ENCODE data around the gene TMEM209.
A peak's percentile ranks its signal among the peaks of the same experiment; 100 is the strongest.

Gene TMEM209

GRCh38 chr7:130143334-130143732 is 61.9 kb downstream of the TMEM209 start:
- H3F3A ChIP-seq (ENCODE audit: control insufficient read depth, insufficient read depth) = peaks cover 13% of the 10 kb centered on the region
- no peaks in the 10 kb centered on the region for H3K9me2 ChIP-seq (replicated peaks; ENCODE audit: control insufficient read depth, low read length)
- H4K20me1 ChIP-seq (ENCODE audit: control insufficient read depth, insufficient read depth, low read depth, low read length) = no peaks in the 10 kb centered on the region
- H3K36me3 ChIP-seq (ENCODE audit: control insufficient read depth, low read length) = no peaks in the 10 kb centered on the region
- peaks cover 35% of the 10 kb centered on the region for H3K4me1 ChIP-seq (ENCODE audit: control insufficient read depth, low read length)
- H3K4me3 ChIP-seq (ENCODE audit: low read length) = no peak overlapping the region
- TF ChIP-seq EZH2phosphoT487 (IDR thresholded peaks at IDR 0.05; ENCODE audit: borderline replicate concordance, low read length) = no peak
- no peak for TF ChIP-seq CTCF (IDR thresholded peaks at IDR 0.05; ENCODE audit: low read depth, low read length, poor library complexity, severe bottlenecking)
- H3K79me2 ChIP-seq (ENCODE audit: control insufficient read depth, low read length) = no peaks in the 10 kb centered on the region
- no peak overlapping the region for H3K27ac ChIP-seq (ENCODE audit: low read depth, low read length)
- H3K4me2 ChIP-seq (ENCODE audit: low read length) = no peak overlapping the region
- H3K9me3 ChIP-seq (ENCODE audit: control insufficient read depth, insufficient read depth, low read length) = no peaks in the 10 kb centered on the region
- H3K27me3 ChIP-seq (ENCODE audit: control insufficient read depth, low read length) = peaks cover 24% of the 10 kb centered on the region

- Histone ChIP-seq H3F3A (ENCODE audit: control insufficient read depth, insufficient read depth) (peaks cover 11% of the 10 kb centered on the region), H3K36me3 (ENCODE audit: control insufficient read depth, low read length) (no peaks in the 10 kb centered on the region), H3K4me1 (ENCODE audit: control insufficient read depth, low read length) (peaks cover 32% of the 10 kb centered on the region), H3K79me2 (ENCODE audit: control insufficient read depth, low read length) (no peaks in the 10 kb centered on the region), H3K27ac (ENCODE audit: low read depth, low read length) (no peak overlapping the region), H3K4me2 (ENCODE audit: low read length) (peak overlapping the region; percentile 82; the same call in 1 of the 2 replicates), H3K9me2 (replicated peaks; ENCODE audit: control insufficient read depth, low read length) (no peaks in the 10 kb centered on the region), H3K9me3 (ENCODE audit: control insufficient read depth, insufficient read depth, low read length) (no peaks in the 10 kb centered on the region), H3K4me3 (ENCODE audit: low read length) (no peak overlapping the region), H3K27me3 (ENCODE audit: control insufficient read depth, low read length) (peaks cover 19% of the 10 kb centered on the region), H4K20me1 (ENCODE audit: control insufficient read depth, insufficient read depth, low read depth, low read length) (no peaks in the 10 kb centered on the region)
- no peak for TF ChIP-seq EZH2phosphoT487 (IDR thresholded peaks at IDR 0.05; ENCODE audit: borderline replicate concordance, low read length)
- TF ChIP-seq CTCF (IDR thresholded peaks at IDR 0.05; ENCODE audit: low read depth, low read length, poor library complexity, severe bottlenecking) = no peak
Observed at GRCh38 chr7:130142654-130143333, 62.4 kb downstream of the TMEM209 start.

- peaks cover 11% of the 10 kb centered on the region for H3F3A ChIP-seq (ENCODE audit: control insufficient read depth, insufficient read depth)
- H3K4me2 ChIP-seq (ENCODE audit: low read length) = peak overlapping the region; percentile 82
- H4K20me1 ChIP-seq (ENCODE audit: control insufficient read depth, insufficient read depth, low read depth, low read length) = no peaks in the 10 kb centered on the region
- H3K9me3 ChIP-seq (ENCODE audit: control insufficient read depth, insufficient read depth, low read length) = no peaks in the 10 kb centered on the region
- H3K4me3 ChIP-seq (ENCODE audit: low read length) = peak overlapping the region; percentile 73
- peaks cover 32% of the 10 kb centered on the region for H3K4me1 ChIP-seq (ENCODE audit: control insufficient read depth, low read length)
- no peaks in the 10 kb centered on the region for H3K9me2 ChIP-seq (replicated peaks; ENCODE audit: control insufficient read depth, low read length)
- H3K27ac ChIP-seq (ENCODE audit: low read depth, low read length) = no peak overlapping the region
- H3K79me2 ChIP-seq (ENCODE audit: control insufficient read depth, low read length) = no peaks in the 10 kb centered on the region
- peaks cover 14% of the 10 kb centered on the region for H3K27me3 ChIP-seq (ENCODE audit: control insufficient read depth, low read length)
- TF ChIP-seq CTCF (IDR thresholded peaks at IDR 0.05; ENCODE audit: low read depth, low read length, poor library complexity, severe bottlenecking) (no peak), EZH2phosphoT487 (IDR thresholded peaks at IDR 0.05; ENCODE audit: borderline replicate concordance, low read length) (no peak)
- H3K36me3 ChIP-seq (ENCODE audit: control insufficient read depth, low read length) = no peaks in the 10 kb centered on the region
Observed at GRCh38 chr7:130141884-130142653, 63.1 kb downstream of the TMEM209 start.
